Measurements from ENCODE around the gene DHX32. TPM values are rescaled to one million over a fixed set of nuclear protein-coding genes. Genes with fewer than 3 reads are reported as not detected.

Gene DHX32
- total RNA-seq, 2 donors from 2014 or later, result 25.1 to 44.5 TPM

GRCh38 chr10:125838802-125839575 lies 42.1 kb downstream of the DHX32 start:
- DNase-seq (ENCODE audit: low spot score), result no peak
- Histone ChIP-seq H3K27me3 (no peaks in the 10 kb centered on the region), H3K4me3 (no peak overlapping the region), H3K27ac (no peak overlapping the region), H3K9me3 (no peaks in the 10 kb centered on the region), H3K4me1 (peaks cover 0 to under 1% of the 10 kb centered on the region in 2 donors), H3K36me3 (peaks cover 79% of the 10 kb centered on the region)
- TF ChIP-seq CTCF (IDR thresholded peaks at IDR 0.05), result no peak

GRCh38 chr10:125836746-125837145 lies 44.3 kb downstream of the DHX32 start:
- no peaks in the 10 kb centered on the region for H3K4me1 ChIP-seq
- H3K9me3 ChIP-seq, result no peaks in the 10 kb centered on the region
- H3K4me3 ChIP-seq, result no peak overlapping the region
- H3K27ac ChIP-seq, result no peak overlapping the region
- H3K27me3 ChIP-seq, result no peaks in the 10 kb centered on the region
- no peak for TF ChIP-seq CTCF (IDR thresholded peaks at IDR 0.05)
- H3K36me3 ChIP-seq, result peaks cover 95% of the 10 kb centered on the region
- no peak for DNase-seq (ENCODE audit: low spot score)

- Histone ChIP-seq H3K4me3 (no peak overlapping the region), H3K4me1 (peaks cover 0 to 21% of the 10 kb centered on the region in 2 donors), H3K36me3 (peaks cover 73% of the 10 kb centered on the region), H3K27me3 (no peaks in the 10 kb centered on the region), H3K9me3 (no peaks in the 10 kb centered on the region), H3K27ac (no peak overlapping the region)
- TF ChIP-seq CTCF (IDR thresholded peaks at IDR 0.05), result no peak
- DNase-seq (ENCODE audit: low spot score), result no peak
These were observed 52.8 kb downstream of the DHX32 start for GRCh38 chr10:125828311-125828710.

GRCh38 chr10:125827133-125827532 lies 54.0 kb downstream of the DHX32 start:
- TF ChIP-seq CTCF (IDR thresholded peaks at IDR 0.05), result no peak
- Histone ChIP-seq H3K27me3 (no peaks in the 10 kb centered on the region), H3K9me3 (no peaks in the 10 kb centered on the region), H3K36me3 (peaks cover 61% of the 10 kb centered on the region), H3K4me1 (peaks cover 0 to 25% of the 10 kb centered on the region in 2 donors), H3K4me3 (no peak overlapping the region), H3K27ac (no peak overlapping the region)
- no peak for DNase-seq (ENCODE audit: low spot score)

- H3K27ac ChIP-seq, result no peak overlapping the region
- no peak for TF ChIP-seq CTCF (IDR thresholded peaks at IDR 0.05)
These were observed 56.4 kb downstream of the DHX32 start for GRCh38 chr10:125824736-125825135.

More at GRCh38 chr10:125824736-125825135, 56.4 kb downstream of the DHX32 start:
- Histone ChIP-seq H3K9me3 (no peaks in the 10 kb centered on the region), H3K27me3 (no peaks in the 10 kb centered on the region), H3K4me3 (peak overlapping the region; percentile 85 to 98), H3K4me1 (peaks cover 0 to 32% of the 10 kb centered on the region in 2 donors), H3K36me3 (peaks cover 37% of the 10 kb centered on the region)
- no peak for DNase-seq (ENCODE audit: low spot score)
